Measurements from ENCODE around the gene LST1. TPM values are rescaled to one million over a fixed set of nuclear protein-coding genes. Genes with fewer than 3 reads are reported as not detected.
A peak's percentile ranks its signal among the peaks of the same experiment; 100 is the strongest.

Gene LST1
- total RNA-seq, 1 experiment from 2014 or later, result 0.66 TPM

GRCh38 chr6:31579546-31580437, 6.3 kb upstream of the LST1 start (continued):
- TF ChIP-seq ZNF532 (CRISPR knock-in tag; IDR thresholded peaks at IDR 0.05; ENCODE audit: borderline replicate concordance) (no peak), CREB1 (CRISPR knock-in tag; IDR thresholded peaks at IDR 0.05) (no peak), ZNF121 (CRISPR knock-in tag; IDR thresholded peaks at IDR 0.05) (no peak), ELF4 (CRISPR knock-in tag; IDR thresholded peaks at IDR 0.05; ENCODE audit: low read depth) (no peak), JUN (CRISPR knock-in tag; IDR thresholded peaks at IDR 0.05) (no peak), NR1H2 (CRISPR knock-in tag; IDR thresholded peaks at IDR 0.05) (no peak), NFE2L1 (CRISPR knock-in tag; IDR thresholded peaks at IDR 0.05) (no peak), ZNF423 (CRISPR knock-in tag; IDR thresholded peaks at IDR 0.05) (no peak)
- TF ChIP-seq, protein P1, sequence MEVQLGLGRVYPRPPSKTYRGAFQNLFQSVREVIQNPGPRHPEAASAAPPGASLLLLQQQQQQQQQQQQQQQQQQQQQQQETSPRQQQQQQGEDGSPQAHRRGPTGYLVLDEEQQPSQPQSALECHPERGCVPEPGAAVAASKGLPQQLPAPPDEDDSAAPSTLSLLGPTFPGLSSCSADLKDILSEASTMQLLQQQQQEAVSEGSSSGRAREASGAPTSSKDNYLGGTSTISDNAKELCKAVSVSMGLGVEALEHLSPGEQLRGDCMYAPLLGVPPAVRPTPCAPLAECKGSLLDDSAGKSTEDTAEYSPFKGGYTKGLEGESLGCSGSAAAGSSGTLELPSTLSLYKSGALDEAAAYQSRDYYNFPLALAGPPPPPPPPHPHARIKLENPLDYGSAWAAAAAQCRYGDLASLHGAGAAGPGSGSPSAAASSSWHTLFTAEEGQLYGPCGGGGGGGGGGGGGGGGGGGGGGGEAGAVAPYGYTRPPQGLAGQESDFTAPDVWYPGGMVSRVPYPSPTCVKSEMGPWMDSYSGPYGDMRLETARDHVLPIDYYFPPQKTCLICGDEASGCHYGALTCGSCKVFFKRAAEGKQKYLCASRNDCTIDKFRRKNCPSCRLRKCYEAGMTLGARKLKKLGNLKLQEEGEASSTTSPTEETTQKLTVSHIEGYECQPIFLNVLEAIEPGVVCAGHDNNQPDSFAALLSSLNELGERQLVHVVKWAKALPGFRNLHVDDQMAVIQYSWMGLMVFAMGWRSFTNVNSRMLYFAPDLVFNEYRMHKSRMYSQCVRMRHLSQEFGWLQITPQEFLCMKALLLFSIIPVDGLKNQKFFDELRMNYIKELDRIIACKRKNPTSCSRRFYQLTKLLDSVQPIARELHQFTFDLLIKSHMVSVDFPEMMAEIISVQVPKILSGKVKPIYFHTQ (CRISPR knock-in tag; IDR thresholded peaks at IDR 0.05), result no peak

GRCh38 chr6:31580438-31580740, 5.7 kb upstream of the LST1 start:
- DNase-seq (ENCODE audit: low spot score) (no peak), ATAC-seq (no peak)
- TF ChIP-seq ELF4 (CRISPR knock-in tag; IDR thresholded peaks at IDR 0.05; ENCODE audit: low read depth), result no peak
- Mint-ChIP-seq H3K27ac (no peak overlapping the region), H3K27me3 (ENCODE audit: low read depth) (peaks cover 53% of the 10 kb centered on the region), H3K9me3 (no peaks in the 10 kb centered on the region), H3K36me3 (no peaks in the 10 kb centered on the region), H3K4me1 (peaks cover 35% of the 10 kb centered on the region), H3K4me3 (peak overlapping the region; percentile 92)
- ChIA-PET POLR2A (interaction anchor here (0.6 to 1.5 kb wide), 4 partner anchors 23 to 39 kb away, joined by 3 to 5 read pairs (median 4); partner anchors contain the start of genes ATP6V1G2, DDX39B and NFKBIL1), CTCF (interaction anchor here (0.6 to 15.1 kb wide), 26 partner anchors 9 to 282 kb away, joined by 3 to 293 read pairs (median 4); partner anchors contain the start of genes ATP6V1G2, C6orf47, DDX39B and MICB)

GRCh38 chr6:31580807-31581433, 5.2 kb upstream of the LST1 start:
- POLR2A ChIA-PET, result interaction anchor here (0.6 to 1.5 kb wide), 5 partner anchors 23 to 282 kb away, joined by 3 to 5 read pairs (median 3); partner anchors contain the start of genes ATP6V1G2, DDX39B, NEU1 and NFKBIL1
- H3K9me3 Mint-ChIP-seq, result no peaks in the 10 kb centered on the region
- DNase-seq (ENCODE audit: low spot score) (peak; percentile 90), ATAC-seq (peak; percentile 72)
- peaks cover 38% of the 10 kb centered on the region for H3K4me1 Mint-ChIP-seq
- H3K4me3 Mint-ChIP-seq, result peak overlapping the region; percentile 92
- CTCF ChIA-PET, result interaction anchor here (0.5 to 15.1 kb wide), 29 partner anchors 9 to 282 kb away, joined by 3 to 293 read pairs (median 4); partner anchors contain the start of genes ATP6V1G2, C6orf47, DDX39B and MICB
- peak overlapping the region; percentile 10; the same call in 1 of the 2 replicates for H3K27ac Mint-ChIP-seq
- no peaks in the 10 kb centered on the region for H3K36me3 Mint-ChIP-seq
- H3K27me3 Mint-ChIP-seq (ENCODE audit: low read depth), result peaks cover 48% of the 10 kb centered on the region
- TF ChIP-seq E2F1 (CRISPR knock-in tag; IDR thresholded peaks at IDR 0.05) (peak; percentile 7; the same call in 1 of the 2 replicates), SMAD4 (CRISPR knock-in tag; IDR thresholded peaks at IDR 0.05) (no peak), NFE2L1 (CRISPR knock-in tag; IDR thresholded peaks at IDR 0.05) (no peak), ZNF219 (CRISPR knock-in tag; IDR thresholded peaks at IDR 0.05; ENCODE audit: borderline replicate concordance) (no peak; the same call in none of the 2 replicates), CREB1 (CRISPR knock-in tag; IDR thresholded peaks at IDR 0.05) (0 out of 2 replicates have a peak, but pooled peaks have one; percentile 38), ZNF138 (CRISPR knock-in tag; conservative IDR thresholded peaks at IDR 0.05) (no peak), ZBTB21 (CRISPR knock-in tag; IDR thresholded peaks at IDR 0.05; ENCODE audit: borderline replicate concordance) (no peak), SP1 (CRISPR knock-in tag; conservative IDR thresholded peaks at IDR 0.05) (no peak), TEAD4 (CRISPR knock-in tag; IDR thresholded peaks at IDR 0.05) (no peak), ZMAT4 (CRISPR knock-in tag; IDR thresholded peaks at IDR 0.05) (no peak), ZNF263 (CRISPR knock-in tag; IDR thresholded peaks at IDR 0.05; ENCODE audit: low read depth) (peak; percentile 56; the same call in 1 of the 2 replicates), CREM (CRISPR knock-in tag; IDR thresholded peaks at IDR 0.05) (peak; percentile 55; the same call in 1 of the 2 replicates), NFATC4 (CRISPR knock-in tag; IDR thresholded peaks at IDR 0.05) (no peak)
- TF ChIP-seq, protein P2, sequence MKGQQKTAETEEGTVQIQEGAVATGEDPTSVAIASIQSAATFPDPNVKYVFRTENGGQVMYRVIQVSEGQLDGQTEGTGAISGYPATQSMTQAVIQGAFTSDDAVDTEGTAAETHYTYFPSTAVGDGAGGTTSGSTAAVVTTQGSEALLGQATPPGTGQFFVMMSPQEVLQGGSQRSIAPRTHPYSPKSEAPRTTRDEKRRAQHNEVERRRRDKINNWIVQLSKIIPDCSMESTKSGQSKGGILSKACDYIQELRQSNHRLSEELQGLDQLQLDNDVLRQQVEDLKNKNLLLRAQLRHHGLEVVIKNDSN (CRISPR knock-in tag; IDR thresholded peaks at IDR 0.05), result peak; percentile 10; the same call in 1 of the 2 replicates

Data from WTC11 (cell line).